Skeletal muscle satellite cell (primary cell): ENCODE data around the gene PSMD3.
A peak's percentile ranks its signal among the peaks of the same experiment; 100 is the strongest.

Experiments
- H3K27me3 ChIP-seq: 2 replicates; pipeline ENCODE4 v1.7.0; 2013; ENCODE audit warnings: low read length; ENCODE audit not compliant: control insufficient read depth, insufficient read depth
- H3K36me3 ChIP-seq: 2 replicates; pipeline ENCODE4 v1.7.0; 2013; ENCODE audit warnings: mild to moderate bottlenecking, control low read depth, low read length; ENCODE audit not compliant: insufficient read depth
- H3K4me1 ChIP-seq: 2 replicates; pipeline ENCODE4 v1.7.0; 2013; ENCODE audit warnings: low read length; ENCODE audit not compliant: control insufficient read depth, insufficient read depth
- H3K4me2 ChIP-seq: 2 replicates; pipeline ENCODE4 v1.7.0; 2013; ENCODE audit warnings: mild to moderate bottlenecking, low read length
- H3K4me3 ChIP-seq: 2 replicates; pipeline ENCODE4 v1.7.0; 2013; ENCODE audit warnings: low read length
- H3K9ac ChIP-seq: 2 replicates; pipeline ENCODE4 v1.7.0; 2013; ENCODE audit warnings: mild to moderate bottlenecking, low read depth, low read length, moderate library complexity
- H3K9me3 ChIP-seq: replicated peaks from 2 replicates; pipeline ENCODE4 v1.7.0; 2013; ENCODE audit warnings: mild to moderate bottlenecking, control low read depth, low read length

PSMD3 gene

DNA sequence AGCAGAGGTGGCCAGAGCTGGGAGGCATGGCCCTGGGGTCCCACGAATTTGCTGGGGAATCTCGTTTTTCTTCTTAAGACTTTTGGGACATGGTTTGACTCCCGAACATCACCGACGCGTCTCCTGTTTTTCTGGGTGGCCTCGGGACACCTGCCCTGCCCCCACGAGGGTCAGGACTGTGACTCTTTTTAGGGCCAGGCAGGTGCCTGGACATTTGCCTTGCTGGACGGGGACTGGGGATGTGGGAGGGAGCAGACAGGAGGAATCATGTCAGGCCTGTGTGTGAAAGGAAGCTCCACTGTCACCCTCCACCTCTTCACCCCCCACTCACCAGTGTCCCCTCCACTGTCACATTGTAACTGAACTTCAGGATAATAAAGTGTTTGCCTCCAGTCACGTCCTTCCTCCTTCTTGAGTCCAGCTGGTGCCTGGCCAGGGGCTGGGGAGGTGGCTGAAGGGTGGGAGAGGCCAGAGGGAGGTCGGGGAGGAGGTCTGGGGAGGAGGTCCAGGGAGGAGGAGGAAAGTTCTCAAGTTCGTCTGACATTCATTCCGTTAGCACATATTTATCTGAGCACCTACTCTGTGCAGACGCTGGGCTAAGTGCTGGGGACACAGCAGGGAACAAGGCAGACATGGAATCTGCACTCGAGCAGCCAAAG lies 36.9 kb downstream of the PSMD3 start:
- no peaks in the 10 kb centered on the region for H3K9me3 ChIP-seq
- H3K4me3 ChIP-seq: peak overlapping the region; percentile 72
- H3K27me3 ChIP-seq: no peaks in the 10 kb centered on the region
- peaks cover 27% of the 10 kb centered on the region for H3K36me3 ChIP-seq
- H3K9ac ChIP-seq: peak overlapping the region; percentile 87
- peak overlapping the region; percentile 94 for H3K4me2 ChIP-seq
- peaks cover 91% of the 10 kb centered on the region for H3K4me1 ChIP-seq

DNA sequence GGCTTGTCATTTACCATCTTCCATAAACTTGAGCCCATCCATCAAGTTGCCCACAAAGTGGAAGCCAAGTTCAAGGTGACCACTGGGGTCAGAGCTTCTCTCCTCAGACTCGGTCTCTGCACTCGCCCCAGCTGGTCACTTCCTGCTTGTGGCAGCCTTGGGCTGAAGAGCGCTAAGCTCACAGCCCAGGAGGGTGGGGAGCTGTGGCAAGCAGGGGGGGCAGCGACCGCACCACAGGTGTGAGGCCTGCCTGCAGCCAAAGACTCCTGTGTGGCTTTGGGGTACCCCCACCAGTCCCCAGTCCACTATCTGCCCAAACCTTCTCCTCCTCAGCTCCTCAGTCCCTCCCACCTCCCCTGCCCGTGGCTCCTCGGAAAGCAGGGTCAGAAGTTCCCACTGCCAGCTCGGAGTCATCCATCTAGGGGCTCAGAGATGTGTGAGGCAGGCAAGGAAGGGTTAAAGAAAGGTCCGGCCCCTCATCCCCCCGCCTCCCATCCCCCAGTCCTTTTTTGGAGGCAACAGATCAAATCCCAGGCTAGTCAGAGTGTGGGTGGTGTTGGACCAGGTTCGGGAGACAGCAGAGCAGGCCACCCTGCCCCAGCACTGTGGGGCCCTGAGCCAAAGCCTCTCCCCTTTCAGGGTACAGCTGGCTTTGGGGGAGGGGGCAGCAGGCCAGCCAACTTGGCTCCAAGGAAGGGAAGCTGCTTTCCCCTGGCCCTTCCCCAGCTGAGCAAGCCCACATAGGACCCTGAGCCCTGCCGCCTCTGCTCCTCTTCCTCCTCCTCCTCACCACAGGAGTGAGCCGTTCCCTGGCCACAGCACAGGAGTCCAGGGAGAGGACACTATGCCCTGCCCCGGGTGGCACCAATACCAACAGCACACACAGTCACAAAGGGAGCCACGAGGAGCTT lies 37.9 kb downstream of the PSMD3 start:
- Histone ChIP-seq H3K4me2 (peak overlapping the region; percentile 94), H3K4me3 (peak overlapping the region; percentile 72), H3K4me1 (peaks cover 97% of the 10 kb centered on the region), H3K9me3 (no peaks in the 10 kb centered on the region), H3K36me3 (peaks cover 27% of the 10 kb centered on the region), H3K9ac (peak overlapping the region; percentile 87), H3K27me3 (no peaks in the 10 kb centered on the region)

DNA sequence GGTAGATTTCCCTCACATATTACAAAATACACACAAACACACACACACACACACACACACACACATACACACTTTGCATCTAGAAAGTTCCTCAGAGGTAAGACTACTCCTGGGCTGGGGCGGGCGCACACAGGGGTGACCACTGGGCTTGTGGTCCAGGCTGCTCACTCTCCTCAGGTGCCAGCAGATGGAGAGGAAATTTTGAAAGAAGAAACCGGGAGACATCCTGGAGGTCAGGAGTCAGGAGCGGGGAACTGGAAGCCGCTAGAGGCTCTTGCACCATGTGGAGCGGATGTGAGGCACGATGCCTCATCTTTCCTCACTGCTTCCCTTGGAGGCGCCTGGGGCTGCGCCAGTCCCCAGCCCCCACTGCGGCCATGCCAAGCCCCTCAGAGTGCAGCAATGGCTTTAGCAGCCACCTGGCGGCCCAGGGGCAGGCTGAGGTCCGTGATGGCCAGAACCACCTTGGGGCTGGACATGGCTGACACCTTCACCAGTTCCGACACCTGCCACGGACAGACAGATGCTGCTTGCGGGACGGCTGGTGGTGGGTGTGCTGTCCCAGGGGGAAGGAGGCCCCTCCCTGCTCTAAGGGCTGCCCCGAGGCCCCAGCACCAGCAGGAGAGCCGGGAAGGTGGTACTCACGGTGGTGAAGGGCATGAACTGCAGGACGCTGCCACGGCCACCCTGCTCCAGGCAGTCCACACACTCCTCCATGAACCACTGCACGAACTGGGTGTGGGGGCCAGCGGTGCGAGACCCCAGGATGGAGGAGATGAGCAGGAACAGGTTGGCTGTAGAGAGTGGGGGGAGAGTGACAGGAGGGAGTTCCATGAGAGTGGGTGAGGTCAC lies 38.8 kb downstream of the PSMD3 start:
- H3K9me3 ChIP-seq: no peaks in the 10 kb centered on the region
- peak overlapping the region; percentile 87 for H3K9ac ChIP-seq

DNA sequence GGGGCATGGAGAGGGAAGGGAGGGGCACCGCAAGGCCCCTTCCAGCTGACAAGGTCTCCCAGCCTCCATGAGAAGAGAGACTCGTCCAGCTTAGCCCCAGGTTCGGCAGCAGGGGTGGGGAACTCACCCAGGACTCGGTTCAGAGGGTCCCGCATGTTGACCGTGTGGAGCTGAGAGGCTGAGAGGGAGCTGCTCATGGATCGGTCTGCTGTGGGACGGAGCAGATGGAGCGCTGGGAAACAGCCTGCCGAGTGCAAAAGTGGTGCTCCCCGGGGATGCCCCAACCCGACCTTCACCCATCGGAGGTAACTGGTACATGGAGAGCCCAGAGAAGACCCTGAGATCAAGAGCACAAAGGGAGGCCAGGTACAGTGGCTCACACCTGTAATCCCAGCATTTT lies 39.5 kb downstream of the PSMD3 start:
- Histone ChIP-seq H3K9ac (peak overlapping the region; percentile 80), H3K4me2 (peak overlapping the region; percentile 94), H3K4me1 (peaks cover 95% of the 10 kb centered on the region)

More for the DNA sequence above, 38.8 kb downstream of the PSMD3 start:
- Histone ChIP-seq H3K4me2 (peak overlapping the region; percentile 94), H3K4me1 (peaks cover 98% of the 10 kb centered on the region), H3K4me3 (peak overlapping the region; percentile 72), H3K27me3 (no peaks in the 10 kb centered on the region), H3K36me3 (peaks cover 27% of the 10 kb centered on the region)

DNA sequence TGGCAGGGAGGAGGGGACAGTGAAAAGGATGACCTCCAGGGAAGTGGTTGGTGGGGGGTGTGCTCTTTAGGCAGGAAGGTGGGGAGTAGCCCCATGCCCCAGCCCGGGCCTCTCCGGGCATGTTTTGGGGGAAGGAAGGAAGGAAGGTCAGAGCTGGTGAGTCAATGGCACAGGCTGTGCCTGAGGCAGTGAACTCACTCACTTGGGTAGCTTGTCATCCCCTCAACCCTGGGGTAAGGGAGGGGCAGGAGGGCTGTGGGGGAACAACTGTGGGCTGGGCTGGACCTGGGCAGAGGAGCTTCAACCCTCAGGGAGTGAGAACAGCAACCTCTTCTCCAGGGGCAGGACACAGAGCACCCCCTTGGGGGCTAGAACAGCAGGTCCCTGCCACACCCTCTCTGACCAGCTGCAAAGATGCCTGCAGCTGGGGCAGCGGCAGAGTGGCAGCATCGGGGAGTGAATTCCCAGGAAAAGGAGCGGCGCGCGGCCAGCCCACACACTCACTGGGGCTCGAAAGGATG lies 40.9 kb downstream of the PSMD3 start:
- peak overlapping the region; percentile 94 for H3K4me2 ChIP-seq
- peaks cover 95% of the 10 kb centered on the region for H3K4me1 ChIP-seq
- H3K9me3 ChIP-seq: no peaks in the 10 kb centered on the region
- H3K27me3 ChIP-seq: no peaks in the 10 kb centered on the region
- peak overlapping the region; percentile 5 for H3K4me3 ChIP-seq
- H3K9ac ChIP-seq: peak overlapping the region; percentile 80
- peaks cover 41% of the 10 kb centered on the region for H3K36me3 ChIP-seq

More for the DNA sequence above, 39.5 kb downstream of the PSMD3 start:
- H3K36me3 ChIP-seq: peaks cover 30% of the 10 kb centered on the region
- peak overlapping the region; percentile 51 for H3K4me3 ChIP-seq
- no peaks in the 10 kb centered on the region for H3K27me3 ChIP-seq
- no peaks in the 10 kb centered on the region for H3K9me3 ChIP-seq

DNA sequence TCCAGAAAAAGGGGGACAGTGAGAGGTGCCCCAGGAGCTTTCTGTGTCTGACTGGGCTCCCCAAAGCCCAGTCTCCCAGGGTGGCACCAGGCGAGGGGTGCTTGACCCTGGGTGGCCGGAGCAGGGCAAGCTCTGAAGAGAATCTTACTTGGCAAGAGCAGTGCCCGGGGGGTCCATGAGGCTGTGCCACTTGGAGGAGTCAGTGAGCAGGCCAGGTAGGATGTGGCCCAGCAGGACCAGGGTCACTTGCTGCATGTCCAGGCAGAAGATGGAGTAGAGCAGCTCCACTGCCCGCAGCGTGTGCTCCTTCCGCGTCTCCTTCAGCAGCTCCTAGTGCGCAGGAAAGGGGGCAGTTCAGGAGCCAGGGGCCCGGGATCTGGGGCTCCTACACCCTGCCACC lies 41.9 kb downstream of the PSMD3 start:
- H3K4me1 ChIP-seq: peaks cover 94% of the 10 kb centered on the region
- H3K9me3 ChIP-seq: no peaks in the 10 kb centered on the region
- H3K36me3 ChIP-seq: peaks cover 36% of the 10 kb centered on the region
- no peak overlapping the region for H3K4me3 ChIP-seq
- H3K4me2 ChIP-seq: peak overlapping the region; percentile 94
- H3K27me3 ChIP-seq: no peaks in the 10 kb centered on the region
- peak overlapping the region; percentile 61 for H3K9ac ChIP-seq

DNA sequence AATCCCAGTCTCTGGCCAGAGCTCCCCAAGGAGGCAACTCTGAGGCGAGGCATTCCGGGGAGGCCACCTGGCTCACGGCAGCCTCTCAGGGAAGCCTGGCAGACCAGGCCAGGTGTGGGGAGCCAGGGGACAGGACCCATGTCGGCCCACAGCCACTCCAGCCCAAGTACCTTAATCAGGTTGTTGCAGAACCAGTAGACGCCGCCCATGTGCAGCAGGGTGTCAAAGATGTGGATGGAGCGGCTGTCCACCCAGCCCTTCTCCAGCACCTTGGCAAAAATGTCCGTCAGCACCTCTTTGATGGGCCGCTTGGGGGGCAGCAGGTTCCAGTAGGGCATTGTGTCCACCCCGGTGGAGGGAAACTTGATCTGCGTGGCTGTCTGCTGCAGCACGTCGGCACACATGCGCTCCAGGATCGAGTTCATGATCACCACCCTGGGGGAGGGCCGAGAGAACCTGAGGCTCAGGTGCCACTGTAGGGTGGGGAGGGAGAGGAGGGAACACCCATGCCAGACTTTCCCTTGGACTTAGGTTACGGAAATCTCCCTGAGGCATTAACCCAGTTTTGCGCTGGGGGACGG lies 42.4 kb downstream of the PSMD3 start:
- Histone ChIP-seq H3K4me1 (peaks cover 88% of the 10 kb centered on the region), H3K9ac (no peak overlapping the region), H3K4me3 (no peak overlapping the region), H3K27me3 (no peaks in the 10 kb centered on the region), H3K4me2 (no peak overlapping the region), H3K9me3 (no peaks in the 10 kb centered on the region), H3K36me3 (peaks cover 36% of the 10 kb centered on the region)

DNA sequence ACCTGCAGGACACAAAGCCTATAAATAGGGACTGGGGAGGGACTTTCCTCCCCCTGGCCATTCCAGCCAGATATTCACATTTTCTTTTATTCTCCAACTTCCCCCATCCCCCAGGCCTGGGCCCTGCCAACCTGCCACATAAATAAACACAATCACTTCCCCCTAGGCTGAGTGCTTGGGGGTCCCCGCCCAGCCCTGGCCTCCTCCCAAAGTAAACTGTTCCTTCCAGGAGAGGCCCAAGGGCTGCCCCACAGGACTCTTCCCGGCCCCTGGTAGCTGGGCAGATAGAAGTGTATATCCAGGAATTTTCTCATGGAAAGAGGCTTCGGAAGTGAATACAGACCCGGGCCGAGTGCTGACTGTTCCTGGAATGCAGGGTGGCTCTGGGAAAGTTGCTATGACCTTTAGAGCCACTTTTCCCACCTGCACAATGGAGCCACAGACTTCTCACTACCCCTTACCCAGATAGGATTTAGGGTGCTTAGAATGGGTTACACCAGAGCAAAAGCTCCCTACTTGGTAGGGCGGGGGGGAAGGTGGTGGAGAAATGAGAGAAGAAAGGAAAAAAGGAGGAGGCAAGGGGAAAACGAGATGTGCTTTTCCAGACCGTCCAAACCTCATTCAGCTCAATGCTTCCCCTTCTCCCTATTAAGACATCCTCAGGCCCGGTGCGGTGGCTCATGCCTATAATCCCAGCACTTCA lies 43.1 kb downstream of the PSMD3 start:
- H3K4me1 ChIP-seq: peaks cover 81% of the 10 kb centered on the region
- H3K27me3 ChIP-seq: no peaks in the 10 kb centered on the region
- no peak overlapping the region for H3K4me2 ChIP-seq
- no peak overlapping the region for H3K4me3 ChIP-seq
- no peaks in the 10 kb centered on the region for H3K9me3 ChIP-seq
- no peak overlapping the region for H3K9ac ChIP-seq
- peaks cover 41% of the 10 kb centered on the region for H3K36me3 ChIP-seq

DNA sequence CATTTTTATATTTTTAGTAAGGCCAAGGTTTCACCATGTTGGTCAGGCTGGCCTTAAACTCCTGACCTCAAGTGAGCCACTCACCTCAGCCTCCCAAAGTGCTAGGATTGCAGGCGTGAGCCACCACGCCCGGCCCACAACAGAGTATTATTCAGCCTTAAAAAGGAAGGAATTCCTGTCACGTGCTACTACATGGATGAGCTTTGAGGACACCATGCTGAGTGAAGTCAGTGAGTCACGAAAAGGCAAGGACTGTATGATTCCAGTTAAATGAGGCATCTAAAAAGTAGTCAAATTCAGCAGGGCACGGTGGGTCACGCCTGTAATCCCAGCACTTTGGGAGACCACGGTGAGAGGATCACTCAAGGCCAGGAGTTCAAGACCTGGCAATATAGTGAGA lies 44.3 kb downstream of the PSMD3 start:
- Histone ChIP-seq H3K9ac (peak overlapping the region; percentile 14), H3K27me3 (no peaks in the 10 kb centered on the region), H3K9me3 (no peaks in the 10 kb centered on the region), H3K4me2 (no peak overlapping the region), H3K4me3 (no peak overlapping the region), H3K4me1 (peaks cover 71% of the 10 kb centered on the region), H3K36me3 (peaks cover 48% of the 10 kb centered on the region)

DNA sequence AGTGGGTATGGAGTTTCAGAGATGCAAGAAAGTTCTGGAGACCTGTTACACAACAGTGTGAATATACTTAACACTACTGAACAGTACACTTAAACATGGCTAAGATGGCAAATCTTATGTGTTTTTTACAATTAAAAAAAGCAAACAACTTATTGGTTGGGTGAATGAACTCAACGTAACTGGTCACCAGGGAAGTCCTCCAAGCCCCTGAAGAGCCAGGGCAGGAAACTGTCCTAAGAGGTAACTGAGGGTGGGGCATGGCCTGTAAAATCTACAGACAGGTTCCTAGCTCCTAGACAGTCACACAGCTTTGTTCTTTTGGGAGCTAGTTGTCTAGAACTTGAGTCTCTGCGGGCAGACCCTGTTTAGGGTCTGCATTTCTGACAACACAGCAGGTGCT lies 45.0 kb downstream of the PSMD3 start:
- peaks cover 64% of the 10 kb centered on the region for H3K4me1 ChIP-seq
- no peak overlapping the region for H3K4me2 ChIP-seq
- H3K4me3 ChIP-seq: no peak overlapping the region
- no peaks in the 10 kb centered on the region for H3K9me3 ChIP-seq
- peak overlapping the region; percentile 14 for H3K9ac ChIP-seq
- H3K36me3 ChIP-seq: peaks cover 43% of the 10 kb centered on the region
- no peaks in the 10 kb centered on the region for H3K27me3 ChIP-seq
